GM21825 (cell line): ENCODE results near the gene BMP7.
"Not testable (repeated sequence)": the region's sequence is repeated elsewhere in the genome, so short reads cannot be mapped to it uniquely, and the experiment has no call there.

Experiments used
- ATAC-seq: cut with Tn5 transposase; IDR thresholded peaks from one replicate; pipeline ENCODE4 v1.9.1; 2021; ENCODE audit warnings: mild to moderate bottlenecking, moderate library complexity; ENCODE audit not compliant: unreplicated experiment

BMP7 gene

DNA sequence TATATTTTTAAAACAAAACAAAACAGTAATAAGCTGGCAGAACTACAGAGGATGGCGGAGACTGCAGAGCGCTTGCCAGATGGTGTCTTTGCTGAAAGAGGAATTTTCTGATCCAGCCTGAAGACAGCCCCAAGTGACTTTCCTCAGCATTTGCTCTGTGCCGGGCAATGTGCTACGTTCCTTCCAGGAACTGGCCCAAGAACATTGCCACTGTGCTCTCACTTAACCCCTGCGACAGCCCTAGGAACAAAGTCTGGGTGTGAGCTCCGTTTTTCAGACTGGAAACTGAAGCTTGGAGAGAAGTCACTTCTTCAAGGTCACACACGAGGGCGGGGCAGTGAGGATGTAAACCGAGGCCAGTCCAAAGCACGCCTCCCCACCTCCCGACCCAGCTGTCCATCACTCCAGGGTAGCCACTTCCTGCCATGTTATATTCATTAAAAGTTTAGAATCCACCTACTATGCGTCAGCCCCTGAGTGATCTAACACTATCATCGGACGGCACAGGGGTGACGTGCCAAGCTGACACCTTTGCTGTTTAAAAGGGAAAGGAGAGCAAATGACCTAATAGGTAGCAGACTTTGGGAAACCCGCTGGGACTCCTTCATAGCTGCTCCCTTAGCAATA lies 22.3 kb upstream of the BMP7 start:
- ATAC-seq = no peak

GRCh38 chr20:57287901-57288300 lies 21.5 kb upstream of the BMP7 start:
- ATAC-seq = no peak

- ATAC-seq = no peak
Observed at GRCh38 chr20:57287007-57287880, 20.8 kb upstream of the BMP7 start.

- no peak for ATAC-seq
Observed at GRCh38 chr20:57283860-57284259, 17.4 kb upstream of the BMP7 start.

DNA sequence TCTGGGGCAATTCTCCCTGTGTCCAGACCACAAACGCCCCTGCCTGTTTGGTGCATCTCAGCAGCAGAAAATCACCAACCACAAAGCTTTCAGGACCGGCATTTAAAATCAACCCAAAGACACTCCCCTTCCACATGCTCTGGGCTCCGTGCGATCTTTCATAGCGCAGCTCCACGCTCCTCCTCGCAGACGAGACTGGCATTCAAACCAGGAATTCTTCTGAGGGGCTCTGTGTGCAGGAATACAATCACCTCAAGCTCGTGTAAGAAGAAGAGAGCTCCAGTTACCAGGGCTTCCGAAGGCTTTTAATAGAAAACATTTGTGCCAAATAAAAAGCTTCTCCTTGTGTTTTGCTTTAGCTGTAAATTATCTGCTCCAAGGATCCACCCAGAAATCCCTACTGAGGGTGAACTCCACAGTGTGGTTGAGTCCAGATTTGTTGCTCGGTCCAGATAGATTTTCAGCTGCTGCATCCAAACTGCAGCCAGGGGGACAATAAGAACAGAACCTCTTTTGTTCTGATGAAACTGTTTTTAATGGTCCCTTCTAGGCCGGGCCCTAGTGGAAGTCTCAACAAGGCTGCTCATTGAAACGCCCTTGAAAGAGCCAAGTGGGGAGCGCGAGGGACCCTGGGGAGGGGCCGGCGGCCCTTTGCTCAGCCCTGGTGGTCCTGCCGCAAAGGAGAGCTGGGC lies 16.4 kb upstream of the BMP7 start:
- no peak for ATAC-seq

DNA sequence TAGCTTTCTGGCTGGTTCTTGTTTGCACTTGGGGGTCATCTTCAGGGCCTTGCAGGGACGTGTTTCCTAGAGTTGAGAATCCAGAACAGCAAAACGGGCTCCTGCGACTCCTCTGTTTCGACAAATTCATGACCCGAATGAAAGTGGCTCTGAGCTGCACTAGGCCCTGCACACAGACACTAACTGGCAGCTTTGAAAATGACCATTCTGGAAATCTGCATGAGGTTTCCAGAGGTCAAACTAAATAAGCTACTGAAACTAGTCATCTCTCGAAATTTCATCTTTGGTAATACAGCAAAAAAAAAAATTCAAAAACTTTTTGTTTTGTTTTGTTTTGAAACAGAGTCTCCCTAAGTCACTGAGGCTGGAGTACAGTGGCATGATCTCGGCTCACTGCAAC lies 15.5 kb upstream of the BMP7 start:
- no peak for ATAC-seq

- no peak for ATAC-seq
Observed at GRCh38 chr20:57280221-57280620, 13.8 kb upstream of the BMP7 start.

GRCh38 chr20:57279548-57279947 lies 13.1 kb upstream of the BMP7 start:
- not testable (repeated sequence) for ATAC-seq

- ATAC-seq = no peak
Observed at GRCh38 chr20:57278457-57278856, 12.0 kb upstream of the BMP7 start.

DNA sequence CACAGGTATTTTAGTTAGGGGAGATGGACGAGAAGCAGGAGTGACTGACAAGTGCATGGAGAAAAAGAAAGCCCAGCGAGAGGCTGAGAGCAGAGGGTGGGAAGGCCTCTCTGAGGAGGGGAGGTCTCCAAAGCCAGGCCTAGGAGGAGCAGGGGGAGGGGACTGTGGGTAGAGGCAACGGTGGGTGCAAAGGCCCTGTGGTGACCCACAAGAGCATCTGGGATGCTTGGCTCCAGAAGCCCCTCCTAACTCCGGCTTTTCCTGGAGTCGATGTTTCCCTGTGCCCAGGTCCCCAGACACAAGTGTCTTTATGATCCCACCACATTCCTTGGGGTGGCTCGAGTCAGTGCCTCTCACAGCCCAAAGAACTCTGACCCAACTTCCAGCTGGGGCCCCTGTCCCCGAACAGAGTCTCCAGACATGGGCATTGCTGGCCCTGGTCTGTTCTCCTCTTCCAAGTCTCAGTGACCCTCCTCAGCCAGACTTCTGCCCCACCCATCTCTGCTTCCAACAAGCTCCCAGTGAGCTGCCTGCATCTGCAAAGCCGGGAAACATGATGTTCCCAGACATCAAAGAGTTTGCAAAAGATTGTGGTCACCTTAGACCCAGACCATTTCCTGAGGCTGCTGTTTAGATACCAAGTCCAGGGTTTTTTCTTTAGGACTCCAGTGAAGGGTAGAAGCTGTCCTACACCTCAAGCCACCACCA lies 11.1 kb upstream of the BMP7 start:
- ATAC-seq = no peak

DNA sequence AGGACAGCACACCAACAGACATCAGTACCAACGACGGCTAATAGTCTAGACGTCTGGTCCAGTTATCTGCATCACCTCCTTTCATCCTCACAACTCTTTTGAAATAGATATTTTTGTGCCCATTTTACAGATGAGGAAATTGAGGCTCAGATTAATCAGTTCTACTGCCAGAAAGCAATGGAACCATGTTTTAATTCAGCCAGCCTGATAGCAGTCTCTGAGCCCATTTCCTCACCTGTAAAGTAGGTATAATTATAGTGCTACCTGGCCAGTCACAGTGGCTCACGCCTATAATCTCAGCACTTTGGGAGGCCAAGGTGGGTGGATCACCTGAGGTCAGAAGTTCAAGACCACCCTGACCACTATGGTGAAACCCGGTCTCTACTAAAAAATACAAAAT lies 9.8 kb upstream of the BMP7 start:
- ATAC-seq = no peak

DNA sequence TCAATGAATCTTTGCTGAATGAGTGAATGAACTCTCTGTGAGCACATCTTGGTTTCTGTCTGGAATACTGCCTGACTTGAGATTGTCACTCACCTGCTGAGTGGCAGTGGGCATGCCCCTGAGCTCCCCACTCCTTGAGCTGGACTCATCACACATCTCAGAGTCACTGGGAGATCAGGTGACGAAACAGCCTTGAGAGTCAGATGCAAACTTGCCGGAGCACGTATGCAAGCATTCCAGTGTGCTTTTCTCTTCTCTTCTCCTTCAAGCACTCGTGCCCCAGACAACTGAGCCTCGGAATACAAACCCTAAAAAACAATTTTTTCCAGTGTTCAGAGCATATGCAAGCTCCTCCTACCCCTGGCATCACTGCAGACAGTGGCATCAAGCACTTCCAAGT lies 9.4 kb upstream of the BMP7 start:
- ATAC-seq = no peak

GRCh38 chr20:57275334-57275733 lies 8.9 kb upstream of the BMP7 start:
- no peak for ATAC-seq

- ATAC-seq = no peak
Observed at GRCh38 chr20:57274846-57275245, 8.4 kb upstream of the BMP7 start.

DNA sequence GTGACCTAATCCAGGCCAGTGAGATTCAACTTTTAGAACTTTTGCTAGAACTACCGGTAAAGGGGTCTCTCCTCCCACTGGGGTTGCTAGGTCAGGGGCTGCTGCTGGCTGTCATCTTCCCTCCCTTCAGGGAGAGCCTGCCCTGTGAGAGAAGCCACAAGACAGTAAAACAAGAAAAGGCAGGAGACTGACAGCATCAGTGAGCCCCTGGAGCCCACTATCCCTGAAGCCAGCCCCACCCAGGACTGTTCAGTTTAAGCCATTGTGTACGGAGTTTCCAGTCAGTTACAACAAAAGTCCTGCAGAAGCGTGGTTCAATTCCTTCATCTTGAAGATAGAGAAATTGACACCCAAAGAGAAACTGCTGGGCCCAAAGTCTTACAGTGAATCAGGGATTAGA lies 7.9 kb upstream of the BMP7 start:
- ATAC-seq = no peak

DNA sequence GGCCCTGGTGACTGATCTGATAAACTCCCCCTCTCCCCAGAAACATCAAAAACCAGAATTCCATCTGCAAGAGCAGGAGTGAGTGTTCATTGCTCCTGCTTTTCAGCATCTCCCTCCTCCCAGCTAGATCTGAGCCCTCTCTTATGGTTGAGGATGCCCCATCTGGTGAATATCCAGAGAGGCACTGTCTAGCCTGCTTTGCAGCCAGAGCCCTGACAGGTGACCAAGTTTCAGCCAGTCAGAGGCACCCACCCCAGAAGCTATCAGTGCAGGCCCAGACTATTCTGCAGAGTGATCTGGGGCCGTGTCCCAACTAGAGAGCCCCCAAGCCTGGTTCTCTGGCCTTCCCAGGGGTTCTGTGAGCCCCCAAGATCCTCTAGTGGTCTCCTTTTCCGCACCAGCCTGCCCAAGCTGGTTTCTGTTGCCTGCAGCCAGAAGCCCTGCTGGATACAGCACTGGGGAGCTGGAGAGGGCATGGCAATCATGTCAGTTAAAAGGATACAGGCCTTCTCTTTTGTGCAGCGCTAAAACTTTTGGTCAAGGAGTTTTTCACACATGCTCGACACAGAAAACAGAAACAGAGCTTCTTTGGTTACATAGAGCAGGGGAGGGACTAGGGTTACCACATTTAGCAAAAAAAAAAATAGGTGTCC lies 6.6 kb upstream of the BMP7 start:
- ATAC-seq = no peak

GRCh38 chr20:57270204-57270984 lies 4.0 kb upstream of the BMP7 start:
- ATAC-seq = no peak

DNA sequence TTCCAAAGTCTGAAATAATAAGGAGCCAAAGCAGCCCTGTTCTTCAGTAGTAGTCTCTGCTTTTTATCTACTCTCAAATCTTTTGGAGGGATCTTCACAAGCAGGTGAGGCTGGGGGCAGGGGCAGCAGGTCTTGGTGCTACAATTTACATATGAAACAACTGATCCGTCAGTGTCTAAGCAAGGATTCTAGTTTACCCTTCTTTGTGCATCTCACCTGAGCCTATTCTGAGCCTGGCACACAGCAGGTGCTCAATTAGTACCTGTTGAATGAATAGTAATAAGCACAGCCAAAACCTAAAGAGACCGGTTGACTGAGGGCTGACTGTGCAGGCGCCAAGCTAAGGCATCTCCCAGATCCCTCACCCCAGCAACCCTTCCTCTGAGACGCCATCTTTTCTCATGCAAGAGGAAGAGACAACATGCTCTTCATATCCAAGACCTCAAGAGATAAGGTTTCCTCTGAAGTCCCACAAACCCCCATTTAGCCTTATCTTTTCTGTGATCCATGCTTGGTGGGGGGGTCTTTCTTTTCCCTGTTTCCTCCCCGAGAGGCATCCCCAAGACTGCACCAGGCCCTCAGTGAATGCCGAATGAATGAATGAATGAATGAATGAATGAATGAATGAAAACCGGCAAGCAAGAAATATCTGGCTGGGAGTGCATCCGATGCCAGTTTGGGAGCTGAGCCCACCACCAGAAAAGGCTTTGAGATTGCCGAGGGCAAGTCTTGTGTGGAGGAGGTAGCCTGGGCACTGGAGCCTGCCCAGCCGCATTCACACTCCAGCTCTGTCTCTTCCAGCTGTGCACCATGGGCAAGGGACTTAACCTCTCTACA lies 2.9 kb upstream of the BMP7 start:
- no peak for ATAC-seq

GRCh38 chr20:57268399-57269076 lies 2.1 kb upstream of the BMP7 start:
- ATAC-seq = no peak
